ENCODE data around the gene PIGL.

The PIGL gene

GRCh38 chr17:16269658-16270057, 52.6 kb downstream of the PIGL start:
- peaks cover 8 to 9% of the 10 kb centered on the region in 2 donors for H3K4me1 ChIP-seq (ENCODE audit: control insufficient read depth in 1 of 2, insufficient read depth in 2 of 2, low read length in 2 of 2)
- H3K36me3 ChIP-seq (ENCODE audit: control insufficient read depth in 1 of 2, insufficient read depth in 2 of 2, low read length in 2 of 2), result no peaks in the 10 kb centered on the region
- no peaks in the 10 kb centered on the region for H3K9me3 ChIP-seq (ENCODE audit: control insufficient read depth in 1 of 2, low read length in 2 of 2)
- H3K4me3 ChIP-seq (ENCODE audit: low read depth in 1 of 2, low read length in 2 of 2), result no peak overlapping the region
- no peak overlapping the region for H3K27ac ChIP-seq (ENCODE audit: low read depth, low read length)
- no peaks in the 10 kb centered on the region for H3K27me3 ChIP-seq (ENCODE audit: control insufficient read depth in 1 of 2, insufficient read depth in 2 of 2, low read length in 2 of 2)
- no peak overlapping the region for H3K9ac ChIP-seq (ENCODE audit: low read depth in 1 of 2, low read length in 2 of 2)

GRCh38 chr17:16272111-16272840, 55.3 kb downstream of the PIGL start:
- Histone ChIP-seq H3K4me3 (ENCODE audit: low read depth in 1 of 2, low read length in 2 of 2) (no peak overlapping the region), H3K27ac (ENCODE audit: low read depth, low read length) (no peak overlapping the region), H3K27me3 (ENCODE audit: control insufficient read depth in 1 of 2, insufficient read depth in 2 of 2, low read length in 2 of 2) (no peaks in the 10 kb centered on the region), H3K36me3 (ENCODE audit: control insufficient read depth in 1 of 2, insufficient read depth in 2 of 2, low read length in 2 of 2) (no peaks in the 10 kb centered on the region), H3K9ac (ENCODE audit: low read depth in 1 of 2, low read length in 2 of 2) (no peak overlapping the region), H3K4me1 (ENCODE audit: control insufficient read depth in 1 of 2, insufficient read depth in 2 of 2, low read length in 2 of 2) (peaks cover 0 to 3% of the 10 kb centered on the region in 2 donors), H3K9me3 (ENCODE audit: control insufficient read depth in 1 of 2, low read length in 2 of 2) (no peaks in the 10 kb centered on the region)

- Histone ChIP-seq H3K9ac (ENCODE audit: low read depth in 1 of 2, low read length in 2 of 2) (no peak overlapping the region), H3K4me3 (ENCODE audit: low read depth in 1 of 2, low read length in 2 of 2) (no peak overlapping the region), H3K27me3 (ENCODE audit: control insufficient read depth in 1 of 2, insufficient read depth in 2 of 2, low read length in 2 of 2) (no peaks in the 10 kb centered on the region), H3K27ac (ENCODE audit: low read depth, low read length) (no peak overlapping the region), H3K4me1 (ENCODE audit: control insufficient read depth in 1 of 2, insufficient read depth in 2 of 2, low read length in 2 of 2) (peaks cover 0 to 3% of the 10 kb centered on the region in 2 donors), H3K9me3 (ENCODE audit: control insufficient read depth in 1 of 2, low read length in 2 of 2) (no peaks in the 10 kb centered on the region), H3K36me3 (ENCODE audit: control insufficient read depth in 1 of 2, insufficient read depth in 2 of 2, low read length in 2 of 2) (no peaks in the 10 kb centered on the region)
Observed at GRCh38 chr17:16273499-16273898, 56.5 kb downstream of the PIGL start.

- Histone ChIP-seq H3K36me3 (ENCODE audit: control insufficient read depth in 1 of 2, insufficient read depth in 2 of 2, low read length in 2 of 2) (no peaks in the 10 kb centered on the region), H3K9me3 (ENCODE audit: control insufficient read depth in 1 of 2, low read length in 2 of 2) (no peaks in the 10 kb centered on the region), H3K27ac (ENCODE audit: low read depth, low read length) (no peak overlapping the region), H3K9ac (ENCODE audit: low read depth in 1 of 2, low read length in 2 of 2) (no peak overlapping the region), H3K4me1 (ENCODE audit: control insufficient read depth in 1 of 2, insufficient read depth in 2 of 2, low read length in 2 of 2) (peaks cover 0 to 3% of the 10 kb centered on the region in 2 donors), H3K4me3 (ENCODE audit: low read depth in 1 of 2, low read length in 2 of 2) (no peak overlapping the region), H3K27me3 (ENCODE audit: control insufficient read depth in 1 of 2, insufficient read depth in 2 of 2, low read length in 2 of 2) (no peaks in the 10 kb centered on the region)
Observed at GRCh38 chr17:16273929-16274339, 56.9 kb downstream of the PIGL start.

- peaks cover 0 to 3% of the 10 kb centered on the region in 2 donors for H3K4me1 ChIP-seq (ENCODE audit: control insufficient read depth in 1 of 2, insufficient read depth in 2 of 2, low read length in 2 of 2)
- no peaks in the 10 kb centered on the region for H3K27me3 ChIP-seq (ENCODE audit: control insufficient read depth in 1 of 2, insufficient read depth in 2 of 2, low read length in 2 of 2)
- no peak overlapping the region for H3K4me3 ChIP-seq (ENCODE audit: low read depth in 1 of 2, low read length in 2 of 2)
- H3K27ac ChIP-seq (ENCODE audit: low read depth, low read length), result no peak overlapping the region
- H3K36me3 ChIP-seq (ENCODE audit: control insufficient read depth in 1 of 2, insufficient read depth in 2 of 2, low read length in 2 of 2), result no peaks in the 10 kb centered on the region
- no peak overlapping the region for H3K9ac ChIP-seq (ENCODE audit: low read depth in 1 of 2, low read length in 2 of 2)
- no peaks in the 10 kb centered on the region for H3K9me3 ChIP-seq (ENCODE audit: control insufficient read depth in 1 of 2, low read length in 2 of 2)
Observed at GRCh38 chr17:16275024-16275423, 58.0 kb downstream of the PIGL start.

GRCh38 chr17:16277163-16277562, 60.2 kb downstream of the PIGL start:
- H3K9ac ChIP-seq (ENCODE audit: low read depth in 1 of 2, low read length in 2 of 2), result no peak overlapping the region
- H3K4me1 ChIP-seq (ENCODE audit: control insufficient read depth in 1 of 2, insufficient read depth in 2 of 2, low read length in 2 of 2), result peaks cover 0 to 1% of the 10 kb centered on the region in 2 donors
- H3K27ac ChIP-seq (ENCODE audit: low read depth, low read length), result no peak overlapping the region
- no peak overlapping the region for H3K4me3 ChIP-seq (ENCODE audit: low read depth in 1 of 2, low read length in 2 of 2)
- no peaks in the 10 kb centered on the region for H3K9me3 ChIP-seq (ENCODE audit: control insufficient read depth in 1 of 2, low read length in 2 of 2)
- no peaks in the 10 kb centered on the region for H3K36me3 ChIP-seq (ENCODE audit: control insufficient read depth in 1 of 2, insufficient read depth in 2 of 2, low read length in 2 of 2)
- H3K27me3 ChIP-seq (ENCODE audit: control insufficient read depth in 1 of 2, insufficient read depth in 2 of 2, low read length in 2 of 2), result no peaks in the 10 kb centered on the region

- Histone ChIP-seq H3K27me3 (ENCODE audit: control insufficient read depth in 1 of 2, insufficient read depth in 2 of 2, low read length in 2 of 2) (no peaks in the 10 kb centered on the region), H3K4me3 (ENCODE audit: low read depth in 1 of 2, low read length in 2 of 2) (no peak overlapping the region), H3K36me3 (ENCODE audit: control insufficient read depth in 1 of 2, insufficient read depth in 2 of 2, low read length in 2 of 2) (no peaks in the 10 kb centered on the region), H3K27ac (ENCODE audit: low read depth, low read length) (no peak overlapping the region), H3K9me3 (ENCODE audit: control insufficient read depth in 1 of 2, low read length in 2 of 2) (no peaks in the 10 kb centered on the region), H3K4me1 (ENCODE audit: control insufficient read depth in 1 of 2, insufficient read depth in 2 of 2, low read length in 2 of 2) (peaks cover 9 to 14% of the 10 kb centered on the region in 2 donors), H3K9ac (ENCODE audit: low read depth in 1 of 2, low read length in 2 of 2) (no peak overlapping the region)
Observed at GRCh38 chr17:16281351-16281750, 64.3 kb downstream of the PIGL start.

GRCh38 chr17:16282522-16282921, 65.5 kb downstream of the PIGL start:
- Histone ChIP-seq H3K9ac (ENCODE audit: low read depth in 1 of 2, low read length in 2 of 2) (no peak overlapping the region), H3K27ac (ENCODE audit: low read depth, low read length) (no peak overlapping the region), H3K9me3 (ENCODE audit: control insufficient read depth in 1 of 2, low read length in 2 of 2) (no peaks in the 10 kb centered on the region), H3K4me1 (ENCODE audit: control insufficient read depth in 1 of 2, insufficient read depth in 2 of 2, low read length in 2 of 2) (peaks cover 21 to 26% of the 10 kb centered on the region in 2 donors), H3K4me3 (ENCODE audit: low read depth in 1 of 2, low read length in 2 of 2) (no peak overlapping the region), H3K27me3 (ENCODE audit: control insufficient read depth in 1 of 2, insufficient read depth in 2 of 2, low read length in 2 of 2) (no peaks in the 10 kb centered on the region), H3K36me3 (ENCODE audit: control insufficient read depth in 1 of 2, insufficient read depth in 2 of 2, low read length in 2 of 2) (no peaks in the 10 kb centered on the region)

- Histone ChIP-seq H3K4me3 (ENCODE audit: low read depth in 1 of 2, low read length in 2 of 2) (no peak overlapping the region), H3K4me1 (ENCODE audit: control insufficient read depth in 1 of 2, insufficient read depth in 2 of 2, low read length in 2 of 2) (peaks cover 31 to 38% of the 10 kb centered on the region in 2 donors), H3K36me3 (ENCODE audit: control insufficient read depth in 1 of 2, insufficient read depth in 2 of 2, low read length in 2 of 2) (no peaks in the 10 kb centered on the region), H3K27ac (ENCODE audit: low read depth, low read length) (no peak overlapping the region), H3K9ac (ENCODE audit: low read depth in 1 of 2, low read length in 2 of 2) (no peak overlapping the region), H3K27me3 (ENCODE audit: control insufficient read depth in 1 of 2, insufficient read depth in 2 of 2, low read length in 2 of 2) (no peaks in the 10 kb centered on the region), H3K9me3 (ENCODE audit: control insufficient read depth in 1 of 2, low read length in 2 of 2) (no peaks in the 10 kb centered on the region)
Observed at GRCh38 chr17:16283705-16284104, 66.7 kb downstream of the PIGL start.

- peaks cover 42 to 48% of the 10 kb centered on the region in 2 donors for H3K4me1 ChIP-seq (ENCODE audit: control insufficient read depth in 1 of 2, insufficient read depth in 2 of 2, low read length in 2 of 2)
- H3K9ac ChIP-seq (ENCODE audit: low read depth in 1 of 2, low read length in 2 of 2), result peak overlapping the region; percentile 63 to 69
- H3K9me3 ChIP-seq (ENCODE audit: control insufficient read depth in 1 of 2, low read length in 2 of 2), result no peaks in the 10 kb centered on the region
- H3K36me3 ChIP-seq (ENCODE audit: control insufficient read depth in 1 of 2, insufficient read depth in 2 of 2, low read length in 2 of 2), result no peaks in the 10 kb centered on the region
- peak overlapping the region; percentile 23 to 28 for H3K4me3 ChIP-seq (ENCODE audit: low read depth in 1 of 2, low read length in 2 of 2)
- peak overlapping the region; percentile 93 for H3K27ac ChIP-seq (ENCODE audit: low read depth, low read length)
- H3K27me3 ChIP-seq (ENCODE audit: control insufficient read depth in 1 of 2, insufficient read depth in 2 of 2, low read length in 2 of 2), result no peaks in the 10 kb centered on the region
Observed at GRCh38 chr17:16285646-16286008, 68.6 kb downstream of the PIGL start.
